ENCODE results near the gene SLC25A4. TPM values are rescaled to one million over a fixed set of nuclear protein-coding genes. Genes with fewer than 3 reads are reported as not detected.

The SLC25A4 gene
- total and polyA plus RNA-seq, 2 of the 13 experiments (the other 11 are each of a cell fraction or from before 2014, with no cell fraction given) = 30.3 to 42.1 TPM

- Histone ChIP-seq H3K27ac (ENCODE audit: extremely low read length, insufficient read depth, low read length) (no peak overlapping the region), H2AFZ (ENCODE audit: low read length) (no peak overlapping the region), H3K27me3 (ENCODE audit: control insufficient read depth in 1 of 2, insufficient read depth in 2 of 2, low read length in 2 of 2) (peaks cover 2 to 37% of the 10 kb centered on the region in 2 experiments; a peak in 3 of 5 replicates), H3K9ac (ENCODE audit: insufficient read depth, low read depth, low read length) (no peak overlapping the region), H3K4me1 (ENCODE audit: insufficient read depth, low read length) (peaks cover 16% of the 10 kb centered on the region), H4K20me1 (ENCODE audit: insufficient read depth, low read length) (no peaks in the 10 kb centered on the region), H3K4me2 (ENCODE audit: low read depth, low read length) (no peak overlapping the region), H3K36me3 (replicated peaks in 1 of 2; ENCODE audit: control insufficient read depth in 1 of 2, insufficient read depth in 2 of 2, low read length in 2 of 2) (no peaks in the 10 kb centered on the region), H3K79me2 (ENCODE audit: insufficient read depth, low read length) (no peaks in the 10 kb centered on the region), H3K4me3 (replicated peaks in 1 of 3; ENCODE audit: insufficient read depth in 1 of 3, low read depth in 2 of 3, low read length in 3 of 3) (no peak overlapping the region), H3K9me3 (ENCODE audit: low read length) (no peaks in the 10 kb centered on the region)
- ATAC-seq (no peak), DNase-seq (ENCODE audit: low spot score) (no peak), FAIRE-seq (no peak)
- in situ Hi-C loops (cut with HindIII; ENCODE audit: extremely low pct_ligation_motif_present, low pct_unique_long_range_greater_than_20kb) (no loop called here), intact Hi-C loops (cut with micrococcal nuclease; ENCODE audit: unreplicated experiment) (no loop called here)
- TF ChIP-seq, protein P1, sequence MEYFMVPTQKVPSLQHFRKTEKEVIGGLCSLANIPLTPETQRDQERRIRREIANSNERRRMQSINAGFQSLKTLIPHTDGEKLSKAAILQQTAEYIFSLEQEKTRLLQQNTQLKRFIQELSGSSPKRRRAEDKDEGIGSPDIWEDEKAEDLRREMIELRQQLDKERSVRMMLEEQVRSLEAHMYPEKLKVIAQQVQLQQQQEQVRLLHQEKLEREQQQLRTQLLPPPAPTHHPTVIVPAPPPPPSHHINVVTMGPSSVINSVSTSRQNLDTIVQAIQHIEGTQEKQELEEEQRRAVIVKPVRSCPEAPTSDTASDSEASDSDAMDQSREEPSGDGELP (IDR thresholded peaks at IDR 0.05; ENCODE audit: borderline replicate concordance, low read depth) = no peak
- TF ChIP-seq ZBTB38 (CRISPR knock-in tag; IDR thresholded peaks at IDR 0.05) (no peak), ZNF160 (CRISPR knock-in tag; IDR thresholded peaks at IDR 0.05) (no peak), ZFY (CRISPR knock-in tag; IDR thresholded peaks at IDR 0.05) (no peak), ZNF616 (CRISPR knock-in tag; IDR thresholded peaks at IDR 0.05; ENCODE audit: low read depth) (no peak), ZNF276 (CRISPR knock-in tag; IDR thresholded peaks at IDR 0.05; ENCODE audit: low read depth) (no peak), TOE1 (CRISPR knock-in tag; IDR thresholded peaks at IDR 0.05) (no peak), ZNF280B (CRISPR knock-in tag; IDR thresholded peaks at IDR 0.05; ENCODE audit: borderline replicate concordance) (no peak), ZNF354B (CRISPR knock-in tag; IDR thresholded peaks at IDR 0.05) (no peak), ZNF101 (CRISPR knock-in tag; IDR thresholded peaks at IDR 0.05; ENCODE audit: borderline replicate concordance, low read depth) (no peak)
- TF ChIP-seq, protein P2, sequence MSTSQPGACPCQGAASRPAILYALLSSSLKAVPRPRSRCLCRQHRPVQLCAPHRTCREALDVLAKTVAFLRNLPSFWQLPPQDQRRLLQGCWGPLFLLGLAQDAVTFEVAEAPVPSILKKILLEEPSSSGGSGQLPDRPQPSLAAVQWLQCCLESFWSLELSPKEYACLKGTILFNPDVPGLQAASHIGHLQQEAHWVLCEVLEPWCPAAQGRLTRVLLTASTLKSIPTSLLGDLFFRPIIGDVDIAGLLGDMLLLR (CRISPR knock-in tag; IDR thresholded peaks at IDR 0.05) = no peak
- BruUV-seq (replicated peaks) = no TSS peak
- ChIA-PET CTCF (ENCODE audit: low intra/inter-chr PET ratio, low total read pairs) (no interaction called here), POLR2A (no interaction called here)
- 8% methylated on average over 3 of the region's 3 CpGs for WGBS (ENCODE audit: low lambda C conversion rate)
Observed at GRCh38 chr4:185124006-185124405, 19.1 kb upstream of the SLC25A4 start.
